Measurements from ENCODE around the gene TMEM30B. TPM values are rescaled to one million over a fixed set of nuclear protein-coding genes. Genes with fewer than 3 reads are reported as not detected.
"Not testable (repeated sequence)": the region's sequence is repeated elsewhere in the genome, so short reads cannot be mapped to it uniquely, and the experiment has no call there.

TMEM30B gene
- total RNA-seq, 1 experiment from 2014 or later = 0.09 TPM

- intact Hi-C loops (cut with micrococcal nuclease) = no loop called here
- Mint-ChIP-seq H3K27ac (ENCODE audit: low read depth, unreplicated experiment) (peak overlapping the region; percentile 61), H3K9me3 (ENCODE audit: unreplicated experiment) (no peaks in the 10 kb centered on the region), H3K4me3 (ENCODE audit: unreplicated experiment) (peak overlapping the region; percentile 94), H3K36me3 (ENCODE audit: insufficient read depth, unreplicated experiment) (no peaks in the 10 kb centered on the region), H3K4me1 (ENCODE audit: insufficient read depth, unreplicated experiment) (peaks cover 15% of the 10 kb centered on the region), H3K27me3 (ENCODE audit: insufficient read depth, unreplicated experiment) (no peaks in the 10 kb centered on the region)
- DNase-seq (ENCODE audit: unreplicated experiment) = no peak
- ChIA-PET CTCF (interaction anchor here (0.7 to 2.6 kb wide), 10 partner anchors 12 to 516 kb away, joined by 3 to 11 read pairs (median 4); no protein-coding TSS in a partner anchor), POLR2A (interaction anchor here (0.8 to 3.8 kb wide), 8 partner anchors 11 to 140 kb away, joined by 3 to 38 read pairs (median 7); no protein-coding TSS in a partner anchor)
- BruUV-seq (replicated peaks) = TSS peak; percentile 22
- TF ChIP-seq CTCF (IDR thresholded peaks at IDR 0.05; ENCODE audit: unreplicated experiment) = no peak
Observed at GRCh38 chr14:61320806-61321384, 39.8 kb upstream of the TMEM30B start.

- peaks cover 15% of the 10 kb centered on the region for H3K4me1 Mint-ChIP-seq (ENCODE audit: insufficient read depth, unreplicated experiment)
- DNase-seq (ENCODE audit: unreplicated experiment); POLR2A ChIA-PET; H3K27me3 Mint-ChIP-seq (ENCODE audit: insufficient read depth, unreplicated experiment); BruUV-seq (replicated peaks); H3K36me3 Mint-ChIP-seq (ENCODE audit: insufficient read depth, unreplicated experiment); H3K9me3 Mint-ChIP-seq (ENCODE audit: unreplicated experiment); H3K4me3 Mint-ChIP-seq (ENCODE audit: unreplicated experiment); H3K27ac Mint-ChIP-seq (ENCODE audit: low read depth, unreplicated experiment); intact Hi-C loops (cut with micrococcal nuclease): not testable (repeated sequence)
- CTCF ChIA-PET = interaction anchor here (0.7 to 1.7 kb wide), 4 partner anchors 13 to 517 kb away, joined by 3 to 5 read pairs (median 4); no protein-coding TSS in a partner anchor
Observed at GRCh38 chr14:61320170-61320569, 39.0 kb upstream of the TMEM30B start.

GRCh38 chr14:61319706-61320105, 38.6 kb upstream of the TMEM30B start:
- ChIA-PET POLR2A (no interaction called here), CTCF (interaction anchor here (0.9 to 1.7 kb wide), 2 partner anchors 30 to 517 kb away, joined by 3 to 5 read pairs; no protein-coding TSS in a partner anchor)
- peaks cover 1% of the 10 kb centered on the region for H3K9me3 Mint-ChIP-seq (ENCODE audit: unreplicated experiment)
- H3K27me3 Mint-ChIP-seq (ENCODE audit: insufficient read depth, unreplicated experiment) = no peaks in the 10 kb centered on the region
- TF ChIP-seq CTCF (IDR thresholded peaks at IDR 0.05; ENCODE audit: unreplicated experiment) = no peak
- peaks cover 15% of the 10 kb centered on the region for H3K4me1 Mint-ChIP-seq (ENCODE audit: insufficient read depth, unreplicated experiment)
- no peak overlapping the region for H3K27ac Mint-ChIP-seq (ENCODE audit: low read depth, unreplicated experiment)
- no peaks in the 10 kb centered on the region for H3K36me3 Mint-ChIP-seq (ENCODE audit: insufficient read depth, unreplicated experiment)
- H3K4me3 Mint-ChIP-seq (ENCODE audit: unreplicated experiment) = no peak overlapping the region
- intact Hi-C loops (cut with micrococcal nuclease) = no loop called here
- no peak for DNase-seq (ENCODE audit: unreplicated experiment)
- no TSS peak for BruUV-seq (replicated peaks)

GRCh38 chr14:61319086-61319485, 37.9 kb upstream of the TMEM30B start:
- TF ChIP-seq CTCF (IDR thresholded peaks at IDR 0.05; ENCODE audit: unreplicated experiment) = no peak
- DNase-seq (ENCODE audit: unreplicated experiment) = no peak
- Mint-ChIP-seq H3K4me3 (ENCODE audit: unreplicated experiment) (no peak overlapping the region), H3K27me3 (ENCODE audit: insufficient read depth, unreplicated experiment) (no peaks in the 10 kb centered on the region), H3K36me3 (ENCODE audit: insufficient read depth, unreplicated experiment) (no peaks in the 10 kb centered on the region), H3K4me1 (ENCODE audit: insufficient read depth, unreplicated experiment) (peaks cover 15% of the 10 kb centered on the region), H3K27ac (ENCODE audit: low read depth, unreplicated experiment) (no peak overlapping the region), H3K9me3 (ENCODE audit: unreplicated experiment) (peaks cover 5% of the 10 kb centered on the region)
- POLR2A ChIA-PET = no interaction called here
- CTCF ChIA-PET = interaction anchor here (1.7 kb wide), 1 partner anchor 518 kb away, joined by 5 read pairs; no protein-coding TSS in a partner anchor
- no TSS peak for BruUV-seq (replicated peaks)
- intact Hi-C loops (cut with micrococcal nuclease) = no loop called here
